HG02571 (cell line): Measurements from ENCODE around the gene AMH.
A peak's percentile ranks its signal among the peaks of the same experiment; 100 is the strongest.
"Not testable (repeated sequence)": the region's sequence is repeated elsewhere in the genome, so short reads cannot be mapped to it uniquely, and the experiment has no call there.

Source experiments
- ATAC-seq: cut with Tn5 transposase; IDR thresholded peaks from one replicate; pipeline ENCODE4 v1.9.1; 2021; ENCODE audit warnings: mild to moderate bottlenecking, moderate library complexity; ENCODE audit not compliant: unreplicated experiment

The AMH gene

GRCh38 chr19:2268480-2268830 lies 19.3 kb downstream of the AMH start:
- no peak for ATAC-seq

- ATAC-seq: no peak
Measured at GRCh38 chr19:2268861-2269243, 19.7 kb downstream of the AMH start.

GRCh38 chr19:2269244-2270156 lies 20.4 kb downstream of the AMH start:
- ATAC-seq: peak; percentile 45

GRCh38 chr19:2270157-2270422 lies 21.0 kb downstream of the AMH start:
- ATAC-seq: no peak

GRCh38 chr19:2270423-2271233 lies 21.5 kb downstream of the AMH start:
- no peak for ATAC-seq

- no peak for ATAC-seq
Measured at GRCh38 chr19:2271234-2272103, 22.3 kb downstream of the AMH start.

GRCh38 chr19:2273356-2274184 lies 24.4 kb downstream of the AMH start:
- no peak for ATAC-seq

GRCh38 chr19:2274185-2274711 lies 25.1 kb downstream of the AMH start:
- ATAC-seq: no peak

- ATAC-seq: no peak
Measured at GRCh38 chr19:2274931-2275535, 25.9 kb downstream of the AMH start.

GRCh38 chr19:2275588-2276428 lies 26.7 kb downstream of the AMH start:
- ATAC-seq: no peak

GRCh38 chr19:2276429-2276986 lies 27.4 kb downstream of the AMH start:
- no peak for ATAC-seq

GRCh38 chr19:2277138-2277537 lies 28.0 kb downstream of the AMH start:
- no peak for ATAC-seq

- ATAC-seq: no peak
Measured at GRCh38 chr19:2278459-2279158, 29.5 kb downstream of the AMH start.

- no peak for ATAC-seq
Measured at GRCh38 chr19:2280633-2281264, 31.6 kb downstream of the AMH start.

GRCh38 chr19:2281265-2282061 lies 32.3 kb downstream of the AMH start:
- ATAC-seq: not testable (repeated sequence)

GRCh38 chr19:2282062-2282861 lies 33.1 kb downstream of the AMH start, which contains the start of gene PEAK3:
Gene PEAK3, minus strand, starts transcription at chr19:2282175. Its CDS starts 1,244 bp downstream, at chr19:2280931.
- no peak for ATAC-seq
